T-helper 17 cell (primary cell): Measurements from ENCODE around the gene SH3RF3. TPM values are rescaled to one million over a fixed set of nuclear protein-coding genes. Genes with fewer than 3 reads are reported as not detected.

Source experiments
- ATAC-seq: fragments of 150-1000 bp; cut with Tn5 transposase; 2 replicates; pipeline ENCODE4 v1.10.0; 2021; ENCODE audit warnings: mild to moderate bottlenecking, moderate library complexity
- DNase-seq, 3 donors: peaks; one replicate each; pipeline versions ENCODE4 v3.0.0 to v3.0.0-alpha.2; 2020 to 2021
- H3K9me3 ChIP-seq: one replicate; pipeline ENCODE4 v1.7.0; 2013; ENCODE audit warnings: low read length, mild to moderate bottlenecking; ENCODE audit not compliant: control insufficient read depth, poor library complexity, severe bottlenecking
- H3K27ac Mint-ChIP-seq: one replicate; pipeline ENCODE4 v1.8.0; 2022; ENCODE audit warnings: mild to moderate bottlenecking, moderate library complexity, mixed read lengths
- H3K27me3 Mint-ChIP-seq: one replicate; pipeline ENCODE4 v1.8.0; 2022; ENCODE audit warnings: mixed read lengths
- H3K36me3 Mint-ChIP-seq: one replicate; pipeline ENCODE4 v1.8.0; 2022; ENCODE audit warnings: low read depth, mixed read lengths
- H3K4me1 Mint-ChIP-seq: one replicate; pipeline ENCODE4 v1.8.0; 2022; ENCODE audit warnings: mild to moderate bottlenecking, mixed read lengths
- H3K4me3 Mint-ChIP-seq: one replicate; pipeline ENCODE4 v1.8.0; 2022; ENCODE audit warnings: mild to moderate bottlenecking, moderate library complexity, mixed read lengths
- total RNA-seq, 4 donors: library from RNA in 2 of 4; stranded (reverse) in 2 of 4; gene quantifications; one replicate each; pipeline ENCODE4 v1.2.3 and lab custom pipeline; 2022 to 2026

The SH3RF3 gene
- under 1 TPM; 0.16 to 0.27 TPM for total RNA-seq
- total RNA-seq (lab: John Stamatoyannopoulos, UW), result 0.30 to 0.35 reads per million in 2 donors

DNA sequence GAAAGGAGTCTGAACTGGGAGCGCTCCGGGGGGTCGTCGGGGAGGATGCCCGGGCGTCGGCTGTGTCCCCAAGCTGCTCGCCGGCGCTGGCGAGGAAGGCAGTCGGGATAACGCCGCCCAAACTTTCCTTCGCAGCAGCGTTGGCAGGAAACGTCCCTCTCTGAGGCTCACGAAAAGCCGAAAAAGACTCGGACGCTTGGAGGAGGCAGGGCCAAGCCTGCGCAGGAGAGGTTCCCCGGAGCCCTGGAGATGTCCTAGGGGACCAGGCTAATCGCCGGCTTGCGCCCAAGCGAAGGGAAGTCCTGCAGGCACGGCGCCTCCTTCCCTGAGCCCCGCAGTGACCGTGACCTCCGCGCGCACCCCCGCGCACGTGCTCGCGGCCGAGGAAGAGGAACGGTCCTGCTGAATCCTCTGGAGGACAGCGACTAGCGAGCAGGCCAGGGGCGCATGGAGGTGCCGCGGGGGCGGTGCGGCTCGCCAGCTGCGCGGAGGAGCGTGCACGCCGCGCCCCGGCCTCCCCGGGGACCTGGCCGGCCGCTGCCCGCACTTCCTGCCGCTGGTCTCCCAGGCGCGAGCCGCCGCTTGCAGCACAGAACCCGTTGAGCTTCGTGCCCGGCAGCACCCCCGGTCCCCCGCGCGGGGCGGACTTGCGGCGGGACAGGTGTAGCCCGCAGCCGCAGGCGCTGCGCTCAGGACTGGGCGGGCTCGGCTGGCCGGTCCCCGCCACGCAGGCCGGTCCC lies at the start of gene SH3RF3:
Gene SH3RF3 (plus strand): TSS at position 590 of the 740 bp plus-strand sequence.
- H3K36me3 Mint-ChIP-seq, result peaks cover 5% of the 10 kb centered on the region
- H3K27me3 Mint-ChIP-seq, result peaks cover 68% of the 10 kb centered on the region
- peak in 1 of 3 donors; percentile 14 for DNase-seq
- H3K9me3 ChIP-seq, result no peaks in the 10 kb centered on the region
- peak; percentile 33 for ATAC-seq
- peak within 1 kb of the TSS; percentile 91 for H3K4me3 Mint-ChIP-seq
- H3K4me1 Mint-ChIP-seq, result peaks cover 10% of the 10 kb centered on the region
- H3K27ac Mint-ChIP-seq, result no peak within 1 kb of the TSS

DNA sequence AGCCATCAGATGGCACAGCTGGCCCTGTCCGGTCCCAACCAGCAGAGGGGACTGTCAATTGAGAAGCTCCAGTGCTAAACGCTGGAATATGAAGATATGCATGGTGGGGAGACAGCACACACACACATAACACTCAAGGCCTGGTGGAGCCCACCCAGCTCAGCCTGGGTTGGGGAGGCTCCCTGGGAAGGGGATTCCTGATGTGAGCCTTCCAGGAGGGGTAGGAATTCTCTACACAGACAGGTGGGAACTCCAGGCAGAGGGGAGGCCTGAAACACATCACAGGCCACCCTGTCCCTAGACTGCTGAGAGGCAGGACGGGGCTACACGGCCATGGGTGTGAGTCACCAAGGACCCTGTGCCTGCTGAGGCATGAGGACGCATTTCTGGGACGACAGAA lies 49.4 kb upstream of the SH3RF3 start:
- no peak for ATAC-seq
- peak overlapping the region; percentile 86 for H3K27ac Mint-ChIP-seq

DNA sequence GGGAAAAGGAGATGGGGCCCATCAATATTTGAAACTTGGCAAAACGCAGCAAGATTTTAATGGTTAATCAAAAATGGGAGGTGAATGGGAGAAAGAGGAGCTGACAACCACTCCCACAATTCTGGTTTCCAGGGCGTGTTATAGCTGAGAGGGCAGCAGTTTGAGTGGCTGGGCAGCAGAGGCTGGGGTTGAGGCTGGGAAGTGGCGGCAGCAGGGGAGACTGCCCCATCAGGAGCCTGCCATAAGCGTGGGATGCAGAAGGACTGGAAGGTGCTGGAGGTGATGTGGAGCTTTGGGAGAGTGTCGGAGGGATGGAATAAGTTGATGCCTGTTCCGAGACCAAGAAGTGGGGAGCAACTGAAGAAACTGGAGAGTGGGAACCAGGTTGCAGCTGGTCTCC lies 48.9 kb upstream of the SH3RF3 start:
- H3K4me1 Mint-ChIP-seq, result peaks cover 6% of the 10 kb centered on the region
- peak overlapping the region; percentile 86 for H3K27ac Mint-ChIP-seq
- no peak overlapping the region for H3K4me3 Mint-ChIP-seq
- H3K36me3 Mint-ChIP-seq, result no peaks in the 10 kb centered on the region
- no peaks in the 10 kb centered on the region for H3K9me3 ChIP-seq
- peaks cover 13% of the 10 kb centered on the region for H3K27me3 Mint-ChIP-seq
- DNase-seq (no peak), ATAC-seq (no peak)

More for the DNA sequence above, 49.4 kb upstream of the SH3RF3 start:
- Mint-ChIP-seq H3K27me3 (peaks cover 13% of the 10 kb centered on the region), H3K4me1 (peaks cover 4% of the 10 kb centered on the region), H3K4me3 (no peak overlapping the region), H3K36me3 (no peaks in the 10 kb centered on the region)
- no peaks in the 10 kb centered on the region for H3K9me3 ChIP-seq
- DNase-seq, result no peak

DNA sequence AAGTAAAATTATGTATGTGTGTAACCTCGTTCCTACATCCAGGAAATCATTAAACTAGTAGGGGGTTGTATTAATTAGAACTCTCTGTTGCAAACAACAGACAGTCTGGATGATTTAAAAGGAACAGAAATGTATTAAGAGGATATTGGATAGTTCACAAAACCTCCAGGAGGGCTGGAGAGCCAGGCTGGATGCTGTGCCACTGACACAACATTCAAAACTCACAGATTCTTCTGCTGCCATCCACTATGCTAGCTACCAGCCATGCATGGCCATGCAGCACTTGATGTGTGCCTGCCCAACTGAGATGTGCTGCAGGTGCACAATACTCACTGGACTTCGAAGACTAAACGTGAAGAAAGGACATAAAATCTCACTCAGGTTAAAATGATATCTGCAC lies 48.2 kb upstream of the SH3RF3 start:
- no peaks in the 10 kb centered on the region for H3K36me3 Mint-ChIP-seq
- DNase-seq (no peak), ATAC-seq (no peak)
- peaks cover 3% of the 10 kb centered on the region for H3K4me1 Mint-ChIP-seq
- H3K27ac Mint-ChIP-seq, result no peak overlapping the region
- no peak overlapping the region for H3K4me3 Mint-ChIP-seq
- no peaks in the 10 kb centered on the region for H3K9me3 ChIP-seq
- peaks cover 13% of the 10 kb centered on the region for H3K27me3 Mint-ChIP-seq

DNA sequence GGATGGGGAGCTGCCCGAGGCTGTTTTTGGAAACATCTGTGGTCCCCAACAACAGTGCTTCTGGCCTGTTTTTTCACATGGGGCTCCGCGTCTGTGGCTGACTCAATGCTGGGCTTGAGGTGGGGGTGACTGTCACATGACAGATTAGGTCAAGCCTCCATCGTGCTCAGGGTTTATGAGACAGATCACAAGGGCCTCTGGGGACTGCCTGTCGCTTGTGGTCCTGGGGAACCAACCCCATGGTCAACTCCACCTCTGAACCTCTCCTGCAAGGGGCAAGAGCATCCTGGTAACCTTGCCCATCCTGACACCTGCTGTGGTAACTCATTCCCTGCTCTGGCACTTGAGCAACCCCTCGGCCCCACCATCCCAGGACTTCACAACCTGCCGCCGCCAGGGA lies 47.6 kb upstream of the SH3RF3 start:
- H3K36me3 Mint-ChIP-seq, result no peaks in the 10 kb centered on the region
- H3K4me3 Mint-ChIP-seq, result no peak overlapping the region
- no peaks in the 10 kb centered on the region for H3K9me3 ChIP-seq
- H3K27ac Mint-ChIP-seq, result no peak overlapping the region
- no peak for DNase-seq
- H3K27me3 Mint-ChIP-seq, result peaks cover 13% of the 10 kb centered on the region
- no peak for ATAC-seq
- peaks cover 3% of the 10 kb centered on the region for H3K4me1 Mint-ChIP-seq

DNA sequence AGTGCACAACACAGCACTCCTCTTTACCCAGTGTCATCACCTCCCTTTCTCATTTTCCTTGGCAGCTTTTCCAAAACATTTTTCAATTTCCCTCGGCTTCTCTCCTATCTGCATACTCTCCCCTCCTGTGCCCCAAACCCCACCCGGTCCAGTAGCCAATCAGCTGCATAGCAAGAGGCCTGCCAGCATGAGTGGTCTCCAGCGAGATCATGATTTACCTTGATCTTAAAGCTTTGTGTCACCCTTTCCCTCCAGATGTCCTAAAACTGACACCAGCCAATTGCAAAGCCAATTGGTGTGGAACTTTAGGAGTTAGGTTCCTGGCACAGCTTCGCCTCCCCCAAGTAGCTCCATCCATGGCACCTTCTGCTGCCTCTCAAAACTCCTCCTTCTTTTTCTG lies 45.2 kb upstream of the SH3RF3 start:
- H3K27me3 Mint-ChIP-seq, result peaks cover 5% of the 10 kb centered on the region
- peaks cover 8% of the 10 kb centered on the region for H3K4me1 Mint-ChIP-seq
- DNase-seq, result no peak
- no peak overlapping the region for H3K4me3 Mint-ChIP-seq
- H3K27ac Mint-ChIP-seq, result no peak overlapping the region
- H3K36me3 Mint-ChIP-seq, result no peaks in the 10 kb centered on the region
- ATAC-seq, result no peak
- H3K9me3 ChIP-seq, result no peaks in the 10 kb centered on the region

DNA sequence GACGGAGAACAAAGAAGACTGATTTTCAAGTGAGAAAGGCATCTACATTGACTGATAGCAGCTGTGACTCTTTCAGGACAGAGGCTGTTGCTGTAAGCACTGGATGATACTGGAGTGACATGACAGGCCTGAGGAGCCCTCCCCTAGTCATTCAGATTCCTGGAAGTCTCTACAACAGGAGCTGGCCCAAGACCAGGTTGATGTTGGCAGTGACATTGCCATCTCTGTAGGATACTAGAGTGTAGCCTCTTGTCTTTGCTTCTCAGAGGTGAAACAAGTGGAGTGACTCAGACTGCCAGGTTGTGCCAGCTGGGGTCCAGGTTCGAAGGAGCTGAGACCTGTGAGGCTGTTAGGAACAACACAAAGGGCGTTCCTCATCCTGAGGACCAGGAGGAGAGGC lies 44.7 kb upstream of the SH3RF3 start:
- H3K4me3 Mint-ChIP-seq, result no peak overlapping the region
- H3K36me3 Mint-ChIP-seq, result no peaks in the 10 kb centered on the region
- H3K9me3 ChIP-seq, result no peaks in the 10 kb centered on the region
- H3K27me3 Mint-ChIP-seq, result peaks cover 5% of the 10 kb centered on the region
- no peak for DNase-seq
- peaks cover 8% of the 10 kb centered on the region for H3K4me1 Mint-ChIP-seq
- H3K27ac Mint-ChIP-seq, result no peak overlapping the region
- ATAC-seq, result no peak

DNA sequence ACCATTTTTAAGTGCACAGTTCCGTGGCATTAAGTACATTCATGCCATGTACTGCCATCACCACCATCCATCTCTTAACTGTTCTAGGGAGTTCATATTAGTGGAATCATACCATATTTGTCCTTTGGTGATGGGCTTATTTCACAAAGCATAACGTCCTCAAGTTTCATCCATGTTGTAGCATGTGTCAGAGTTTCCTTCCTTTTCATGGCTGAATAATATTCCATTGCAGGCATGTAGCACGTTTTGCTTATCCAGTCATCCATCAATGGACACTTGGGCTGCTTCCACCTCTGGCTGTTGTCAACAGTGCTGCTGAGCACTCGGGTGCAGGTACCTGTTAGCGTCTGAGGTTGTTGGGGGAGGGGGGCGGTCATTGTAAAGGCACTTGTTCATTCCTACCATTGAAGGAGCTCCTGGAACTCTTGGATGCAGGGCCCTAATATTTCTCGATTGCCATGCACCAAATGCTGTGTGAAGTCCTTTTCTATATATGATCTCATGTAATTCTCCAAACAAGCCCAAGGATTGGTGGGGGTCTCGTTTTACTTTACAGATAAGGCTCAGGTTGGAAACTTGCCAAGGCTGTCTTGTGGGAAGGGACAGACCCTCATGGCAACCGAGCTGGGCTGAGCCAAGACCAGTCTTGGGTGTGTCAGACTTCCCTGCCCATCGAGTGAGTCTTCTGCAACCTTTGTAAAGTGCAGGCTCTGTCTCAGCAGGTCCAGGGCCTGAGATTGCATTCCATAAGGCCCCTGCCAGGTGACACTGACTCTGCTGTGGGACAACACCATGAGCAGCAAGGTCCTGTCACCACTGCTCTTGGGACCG lies 42.9 kb upstream of the SH3RF3 start:
- Mint-ChIP-seq H3K4me1 (peaks cover 6% of the 10 kb centered on the region), H3K36me3 (no peaks in the 10 kb centered on the region), H3K4me3 (no peak overlapping the region), H3K27ac (no peak overlapping the region), H3K27me3 (no peaks in the 10 kb centered on the region)
- DNase-seq, result no peak
- no peak for ATAC-seq
- H3K9me3 ChIP-seq, result no peaks in the 10 kb centered on the region

DNA sequence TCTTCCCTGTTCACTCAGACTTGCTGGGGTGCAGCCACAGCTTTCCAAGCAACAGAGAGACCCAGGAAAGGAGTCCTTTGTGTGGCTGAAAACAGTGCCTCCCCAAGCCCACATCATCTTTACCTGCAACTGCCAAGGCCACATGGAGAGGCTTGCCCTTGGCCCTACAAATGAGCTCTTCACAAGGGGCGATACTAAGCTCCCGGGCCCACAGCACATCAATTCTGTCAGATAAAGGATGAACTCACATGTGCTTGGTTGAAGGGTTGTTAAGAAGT lies 42.3 kb upstream of the SH3RF3 start:
- Mint-ChIP-seq H3K36me3 (no peaks in the 10 kb centered on the region), H3K4me1 (peaks cover 6% of the 10 kb centered on the region), H3K4me3 (no peak overlapping the region), H3K27ac (no peak overlapping the region), H3K27me3 (no peaks in the 10 kb centered on the region)
- H3K9me3 ChIP-seq, result no peaks in the 10 kb centered on the region
- DNase-seq (no peak), ATAC-seq (no peak)

DNA sequence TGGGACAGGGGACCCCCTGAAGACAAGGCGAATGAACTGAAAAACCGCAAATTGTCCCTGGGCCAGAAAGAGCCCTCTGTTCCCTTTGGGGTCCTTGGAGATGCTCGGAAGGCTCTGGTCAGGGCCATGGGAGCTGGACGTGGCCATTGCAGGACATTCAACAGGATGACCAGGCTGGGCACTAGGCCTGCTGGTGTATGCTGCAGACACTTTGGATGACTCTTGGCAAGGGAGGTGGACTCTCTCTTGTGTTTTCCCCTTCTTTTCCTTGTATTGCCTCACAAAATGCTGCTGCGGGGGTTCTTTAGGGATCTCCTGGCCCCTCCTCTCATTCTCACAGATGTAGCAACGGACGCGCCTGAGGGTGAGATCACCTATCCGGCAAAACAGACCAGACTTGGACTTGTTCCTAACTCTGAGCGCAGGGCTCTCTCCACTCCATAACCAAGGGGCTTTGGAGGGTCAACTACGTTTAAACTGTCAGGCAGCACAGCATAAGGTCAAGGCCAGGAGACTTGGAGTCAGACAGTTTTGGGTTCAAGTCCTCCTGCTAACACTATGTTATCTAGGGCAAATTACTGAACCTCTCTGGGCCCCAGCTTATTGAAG lies 41.8 kb upstream of the SH3RF3 start:
- Mint-ChIP-seq H3K27ac (no peak overlapping the region), H3K4me1 (peaks cover 6% of the 10 kb centered on the region), H3K4me3 (no peak overlapping the region), H3K27me3 (no peaks in the 10 kb centered on the region), H3K36me3 (no peaks in the 10 kb centered on the region)
- no peak for ATAC-seq
- no peak for DNase-seq
- H3K9me3 ChIP-seq, result no peaks in the 10 kb centered on the region

DNA sequence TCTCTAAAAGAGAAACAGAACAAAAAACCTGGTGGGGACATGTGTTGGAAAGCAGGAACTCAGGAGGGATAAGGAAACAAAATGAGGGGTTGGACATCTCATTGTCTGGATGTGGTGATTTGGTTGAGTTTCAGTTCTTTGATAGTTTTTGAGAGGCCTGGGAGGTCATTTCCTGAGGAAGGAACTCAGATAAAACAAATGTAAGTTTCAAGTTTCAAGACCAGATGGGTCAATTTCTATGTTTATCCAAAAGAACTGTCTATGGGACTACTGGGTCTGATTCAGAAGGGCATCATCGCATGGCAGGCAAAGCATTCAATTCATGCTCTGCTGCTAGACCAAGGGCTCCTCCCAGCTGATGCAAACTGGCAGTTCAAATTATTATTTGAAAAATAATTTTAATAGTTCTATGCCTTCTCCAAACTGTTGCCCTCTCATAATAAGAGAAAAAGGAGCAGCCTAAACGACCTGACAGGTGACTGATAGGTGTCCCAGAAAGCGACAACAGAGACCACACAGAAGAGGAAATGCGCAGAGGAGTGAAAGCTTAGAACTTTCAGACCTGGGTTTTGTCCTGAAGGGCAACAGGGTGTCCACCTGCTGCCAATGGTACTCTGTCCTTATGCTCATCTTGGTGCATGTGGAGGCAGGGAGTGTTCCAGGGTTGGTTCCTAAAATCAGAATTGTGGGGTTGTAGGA lies 39.3 kb upstream of the SH3RF3 start:
- no peaks in the 10 kb centered on the region for H3K9me3 ChIP-seq
- Mint-ChIP-seq H3K27me3 (no peaks in the 10 kb centered on the region), H3K27ac (peak overlapping the region; percentile 12), H3K36me3 (no peaks in the 10 kb centered on the region), H3K4me1 (peaks cover 5% of the 10 kb centered on the region), H3K4me3 (no peak overlapping the region)
- DNase-seq (no peak), ATAC-seq (no peak)

DNA sequence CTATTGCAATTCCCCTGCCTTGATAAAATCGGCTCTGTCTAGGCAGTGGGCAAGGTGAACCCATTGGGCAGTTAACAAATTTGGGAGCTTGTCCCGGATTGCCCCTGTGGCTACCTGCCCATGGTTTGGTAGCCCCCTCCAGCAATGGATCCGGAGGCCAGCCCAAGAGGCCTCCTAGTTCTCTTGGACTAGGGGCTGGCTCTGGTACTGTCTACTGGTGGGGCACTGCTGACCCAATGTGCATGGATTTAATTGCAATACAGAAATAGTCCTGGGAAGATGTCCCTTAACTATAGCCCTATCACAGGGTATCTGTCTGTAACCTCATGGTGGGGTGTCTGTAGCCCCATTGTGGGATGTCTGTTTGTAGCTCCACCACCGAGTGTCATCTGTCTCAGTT lies 37.5 kb upstream of the SH3RF3 start:
- DNase-seq (no peak), ATAC-seq (no peak)
- Mint-ChIP-seq H3K27ac (no peak overlapping the region), H3K36me3 (no peaks in the 10 kb centered on the region), H3K27me3 (no peaks in the 10 kb centered on the region), H3K4me1 (peaks cover 5% of the 10 kb centered on the region), H3K4me3 (no peak overlapping the region)
- no peaks in the 10 kb centered on the region for H3K9me3 ChIP-seq

DNA sequence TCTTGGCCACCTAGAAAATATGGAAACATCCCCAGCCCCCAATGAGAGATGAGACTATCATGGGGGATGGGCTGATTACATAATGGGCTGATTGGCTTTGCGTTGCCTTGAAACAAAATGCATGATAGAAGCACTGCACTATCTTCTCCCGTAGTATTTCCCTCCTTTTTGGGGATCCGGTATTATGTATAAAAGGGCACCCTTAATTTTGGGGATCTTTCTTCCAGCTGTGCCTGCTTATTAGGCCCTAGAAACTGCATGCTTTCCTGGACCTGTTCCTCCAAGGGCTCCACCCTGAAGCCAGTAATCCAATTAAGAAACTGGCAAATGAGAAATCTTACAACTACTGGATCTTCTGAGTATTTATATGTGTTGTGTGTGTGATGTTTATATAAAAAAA lies 34.9 kb upstream of the SH3RF3 start:
- peaks cover 8% of the 10 kb centered on the region for H3K4me1 Mint-ChIP-seq
- H3K9me3 ChIP-seq, result no peaks in the 10 kb centered on the region
- H3K27ac Mint-ChIP-seq, result no peak overlapping the region
- peaks cover 10% of the 10 kb centered on the region for H3K27me3 Mint-ChIP-seq
- ATAC-seq (no peak), DNase-seq (no peak)
- peaks cover 2% of the 10 kb centered on the region for H3K36me3 Mint-ChIP-seq
- H3K4me3 Mint-ChIP-seq, result no peak overlapping the region
